OCI-LY7 (cell line): Measurements from ENCODE around the gene WWOX. TPM values are rescaled to one million over a fixed set of nuclear protein-coding genes. Genes with fewer than 3 reads are reported as not detected.

Experiments
- BruUV-seq: library from RNA; stranded (reverse); fragments of 400-500 nt; replicated peaks from 2 replicates; lab custom pipeline; 2021; lab: Mats Ljungman, UMichigan
- CTCF ChIA-PET: fragments of 300-600 bp; sonication (Branson Sonifier 250); formaldehyde crosslinking; loops from one replicate; lab custom pipeline; 2022; ENCODE audit warnings: antibody characterized with exemption; ENCODE audit not compliant: unreplicated experiment; lab: Charles Lee
- POLR2A ChIA-PET: fragments of 300-600 bp; sonication (Branson Sonifier 250); formaldehyde crosslinking; loops from one replicate; lab custom pipeline; 2022; ENCODE audit warnings: antibody characterized with exemption; lab: Charles Lee
- DNase-seq: peaks from one replicate; pipeline ENCODE4 v3.0.0-alpha.2; 2015; ENCODE audit warnings: low spot score
- H2AFZ ChIP-seq: fragments of 200-600 bp; sonication (generic), shearing (Covaris generic); 2 replicates; pipeline ENCODE4 v1.6.1; 2014; ENCODE audit warnings: mild to moderate bottlenecking, antibody characterized with exemption, low read length, moderate library complexity
- H3K27ac ChIP-seq: fragments of 200-600 bp; sonication (generic); 2 replicates; pipeline ENCODE4 v1.5.1; 2014; ENCODE audit warnings: mixed run types, low read depth, mild to moderate bottlenecking, moderate library complexity, low read length, inconsistent platforms; ENCODE audit not compliant: poor library complexity, severe bottlenecking
- H3K36me3 ChIP-seq: fragments of 200-600 bp; sonication (generic); 2 replicates; pipeline ENCODE4 v1.6.1; 2014; ENCODE audit warnings: mild to moderate bottlenecking, antibody characterized with exemption, low read length, moderate library complexity, mixed read lengths; ENCODE audit not compliant: insufficient read depth
- H3K4me1 ChIP-seq: fragments of 200-600 bp; sonication (generic); 2 replicates; pipeline ENCODE4 v1.5.1; 2014; ENCODE audit warnings: mild to moderate bottlenecking, low read length; ENCODE audit not compliant: insufficient read depth, poor library complexity, severe bottlenecking
- H3K4me2 ChIP-seq: fragments of 200-600 bp; sonication (generic); 2 replicates; pipeline ENCODE4 v1.6.1; 2014; ENCODE audit warnings: mild to moderate bottlenecking, low read length
- H3K4me3 ChIP-seq: fragments of 200-600 bp; sonication (generic); 2 replicates; pipeline ENCODE4 v1.5.1; 2014; ENCODE audit warnings: mild to moderate bottlenecking, low read depth, low read length; ENCODE audit not compliant: poor library complexity, severe bottlenecking
- H3K79me2 ChIP-seq: fragments of 200-600 bp; sonication (generic); 2 replicates; pipeline ENCODE4 v1.6.1; 2016; ENCODE audit warnings: low read depth, mild to moderate bottlenecking, low read length, moderate library complexity, mixed read lengths; ENCODE audit not compliant: insufficient read depth
- H3K9me2 ChIP-seq: fragments of 200-600 bp; sonication (generic); 2 replicates; pipeline ENCODE4 v1.6.1; 2016; ENCODE audit warnings: mild to moderate bottlenecking, low read length, mixed read lengths; ENCODE audit not compliant: insufficient read depth
- H3K9me3 ChIP-seq: fragments of 200-600 bp; sonication (generic); 2 replicates; pipeline ENCODE4 v1.6.1; 2014; ENCODE audit warnings: mild to moderate bottlenecking, mixed run types, low read length, mixed read lengths
- H4K20me1 ChIP-seq: fragments of 200-600 bp; sonication (generic); 2 replicates; pipeline ENCODE4 v1.6.1; 2014; ENCODE audit warnings: mild to moderate bottlenecking, antibody characterized with exemption, low read length, moderate library complexity, mixed read lengths; ENCODE audit not compliant: insufficient read depth
- EZH2phosphoT487 ChIP-seq: fragments of 200-600 bp; sonication (generic); IDR thresholded peaks from 2 replicates; pipeline ENCODE4 v1.6.1; 2018; ENCODE audit warnings: low read depth, borderline replicate concordance, mild to moderate bottlenecking, mixed run types, antibody characterized with exemption, low read length, moderate library complexity, mixed read lengths
- intact Hi-C: fragments of 100-400 bp; cut with micrococcal nuclease; formaldehyde crosslinking; loops from one replicate; pipeline ENCODE4 v1.10.0; 2022; ENCODE audit not compliant: unreplicated experiment
- total RNA-seq, 2 experiments: library from RNA; depleted of rRNA in 1 of 2; stranded (reverse); fragments of >200 nt in 1 of 2; shearing (Covaris generic) in 1 of 2; gene quantifications; 2 replicates each; pipeline ENCODE4 v1.2.3, GENCODE V29; 2014 to 2022
- TF ChIP-seq, protein P1 (sequence below): fragments of 200-600 bp; sonication (generic); conservative IDR thresholded peaks from 2 replicates; pipeline ENCODE4 v1.5.1; 2014; ENCODE audit warnings: mild to moderate bottlenecking, antibody characterized with exemption, low read length, moderate library complexity, mixed read lengths

WWOX gene
- total RNA-seq, 2 experiments from 2014 or later, result 40.2 to 47.6 TPM

DNA sequence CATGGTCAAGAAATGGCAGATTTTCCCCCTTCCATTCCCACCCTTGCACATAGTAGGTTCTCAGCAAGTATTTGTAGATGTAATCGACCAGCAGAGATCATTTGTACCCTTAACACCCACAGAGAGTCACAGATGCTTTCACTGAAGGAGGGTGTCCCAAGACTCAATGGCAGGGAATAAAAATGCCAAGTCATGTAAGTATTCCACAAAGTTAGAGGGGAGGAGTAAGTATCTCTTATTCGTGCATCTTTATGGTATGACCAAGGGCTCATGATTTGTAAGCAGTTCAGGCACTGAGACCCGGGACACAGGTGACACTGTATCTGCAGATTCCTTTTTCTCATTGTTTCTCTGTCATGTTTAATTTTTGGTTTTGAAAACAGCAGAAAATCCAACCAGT lies 1011.5 kb downstream of the WWOX start:
- no TSS peak for BruUV-seq
- H3K36me3 ChIP-seq, result no peaks in the 10 kb centered on the region
- ChIA-PET CTCF (no interaction called here), POLR2A (no interaction called here)
- H3K4me3 ChIP-seq, result no peak overlapping the region
- no peaks in the 10 kb centered on the region for H3K4me1 ChIP-seq
- H3K9me3 ChIP-seq, result no peaks in the 10 kb centered on the region
- no peak overlapping the region for H3K27ac ChIP-seq
- no peaks in the 10 kb centered on the region for H3K79me2 ChIP-seq
- TF ChIP-seq EZH2phosphoT487, result no peak
- TF ChIP-seq, protein P1, sequence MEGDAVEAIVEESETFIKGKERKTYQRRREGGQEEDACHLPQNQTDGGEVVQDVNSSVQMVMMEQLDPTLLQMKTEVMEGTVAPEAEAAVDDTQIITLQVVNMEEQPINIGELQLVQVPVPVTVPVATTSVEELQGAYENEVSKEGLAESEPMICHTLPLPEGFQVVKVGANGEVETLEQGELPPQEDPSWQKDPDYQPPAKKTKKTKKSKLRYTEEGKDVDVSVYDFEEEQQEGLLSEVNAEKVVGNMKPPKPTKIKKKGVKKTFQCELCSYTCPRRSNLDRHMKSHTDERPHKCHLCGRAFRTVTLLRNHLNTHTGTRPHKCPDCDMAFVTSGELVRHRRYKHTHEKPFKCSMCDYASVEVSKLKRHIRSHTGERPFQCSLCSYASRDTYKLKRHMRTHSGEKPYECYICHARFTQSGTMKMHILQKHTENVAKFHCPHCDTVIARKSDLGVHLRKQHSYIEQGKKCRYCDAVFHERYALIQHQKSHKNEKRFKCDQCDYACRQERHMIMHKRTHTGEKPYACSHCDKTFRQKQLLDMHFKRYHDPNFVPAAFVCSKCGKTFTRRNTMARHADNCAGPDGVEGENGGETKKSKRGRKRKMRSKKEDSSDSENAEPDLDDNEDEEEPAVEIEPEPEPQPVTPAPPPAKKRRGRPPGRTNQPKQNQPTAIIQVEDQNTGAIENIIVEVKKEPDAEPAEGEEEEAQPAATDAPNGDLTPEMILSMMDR, result no peak
- no peaks in the 10 kb centered on the region for H4K20me1 ChIP-seq
- no peak overlapping the region for H2AFZ ChIP-seq
- intact Hi-C loops, result no loop called here
- H3K9me2 ChIP-seq, result no peaks in the 10 kb centered on the region
- H3K4me2 ChIP-seq, result no peak overlapping the region
- no peak for DNase-seq

DNA sequence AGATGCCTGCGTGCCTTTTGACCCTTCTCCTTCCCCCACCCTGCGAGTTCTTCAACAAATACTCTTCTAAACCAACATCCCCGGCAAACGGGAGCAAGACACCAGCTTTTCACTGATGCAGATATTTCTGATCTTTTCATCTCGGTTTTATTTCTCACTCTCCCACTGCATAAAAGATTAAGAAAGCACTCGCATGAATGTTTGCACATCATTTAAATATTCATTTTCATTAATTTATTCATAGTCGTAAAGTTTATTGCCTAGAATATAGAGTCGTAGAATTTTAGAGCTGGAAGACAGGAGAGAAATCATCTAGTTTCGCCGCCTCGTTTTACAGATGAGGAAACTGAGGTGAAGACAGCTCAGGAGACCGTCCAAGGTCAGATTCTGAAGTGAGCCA lies 1013.0 kb downstream of the WWOX start:
- Histone ChIP-seq H4K20me1 (no peaks in the 10 kb centered on the region), H3K4me3 (no peak overlapping the region), H3K4me1 (no peaks in the 10 kb centered on the region), H3K27ac (no peak overlapping the region), H2AFZ (no peak overlapping the region), H3K79me2 (no peaks in the 10 kb centered on the region), H3K36me3 (no peaks in the 10 kb centered on the region), H3K9me2 (no peaks in the 10 kb centered on the region), H3K9me3 (no peaks in the 10 kb centered on the region), H3K4me2 (no peak overlapping the region)
- intact Hi-C loops, result no loop called here
- BruUV-seq, result no TSS peak
- no peak for DNase-seq
- ChIA-PET CTCF (no interaction called here), POLR2A (no interaction called here)
- TF ChIP-seq EZH2phosphoT487, result no peak
- TF ChIP-seq, protein P1, result no peak

DNA sequence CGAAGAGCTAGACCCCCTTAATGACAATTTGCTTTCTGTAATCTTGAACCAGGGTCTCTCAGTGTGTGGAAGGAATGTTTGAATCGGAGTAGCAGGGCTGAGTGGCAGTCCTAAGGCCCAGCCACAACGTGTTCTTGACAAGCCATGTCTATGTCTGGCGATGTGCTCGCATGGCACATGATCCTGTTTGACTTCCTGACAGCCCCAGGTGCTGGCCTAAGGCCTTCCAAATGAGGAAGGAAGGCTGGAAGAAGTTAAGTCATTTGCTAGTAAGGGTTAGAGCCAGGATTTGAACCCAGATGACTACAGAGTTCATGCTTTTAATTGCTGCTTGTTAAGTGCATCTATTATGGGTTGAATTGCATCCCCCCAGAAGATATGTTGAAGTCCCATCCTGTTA lies 1014.4 kb downstream of the WWOX start:
- no TSS peak for BruUV-seq
- Histone ChIP-seq H3K9me2 (no peaks in the 10 kb centered on the region), H3K79me2 (no peaks in the 10 kb centered on the region), H3K4me3 (no peak overlapping the region), H2AFZ (no peak overlapping the region), H3K4me1 (no peaks in the 10 kb centered on the region), H3K9me3 (no peaks in the 10 kb centered on the region), H3K27ac (no peak overlapping the region), H4K20me1 (no peaks in the 10 kb centered on the region), H3K4me2 (no peak overlapping the region), H3K36me3 (no peaks in the 10 kb centered on the region)
- ChIA-PET CTCF (no interaction called here), POLR2A (no interaction called here)
- no peak for DNase-seq
- intact Hi-C loops, result no loop called here
- TF ChIP-seq, protein P1, result no peak
